Stimulated activated CD4-positive, alpha-beta T cell treated with anti-CD3 and anti-CD28 coated beads, Interleukin-1b, Interleukin-23, amount 100 ng/mL, for 1 hour (primary cell): Measurements from ENCODE around the gene ARHGEF25.
"Not testable (repeated sequence)": the region's sequence is repeated elsewhere in the genome, so short reads cannot be mapped to it uniquely, and the experiment has no call there.

ENCODE experiments used
- DNase-seq, 2 donors: peaks; one replicate each; pipeline ENCODE4 v3.0.0-alpha.2; 2020; ENCODE audit warnings: low read depth in 2 of 2

Gene ARHGEF25

DNA sequence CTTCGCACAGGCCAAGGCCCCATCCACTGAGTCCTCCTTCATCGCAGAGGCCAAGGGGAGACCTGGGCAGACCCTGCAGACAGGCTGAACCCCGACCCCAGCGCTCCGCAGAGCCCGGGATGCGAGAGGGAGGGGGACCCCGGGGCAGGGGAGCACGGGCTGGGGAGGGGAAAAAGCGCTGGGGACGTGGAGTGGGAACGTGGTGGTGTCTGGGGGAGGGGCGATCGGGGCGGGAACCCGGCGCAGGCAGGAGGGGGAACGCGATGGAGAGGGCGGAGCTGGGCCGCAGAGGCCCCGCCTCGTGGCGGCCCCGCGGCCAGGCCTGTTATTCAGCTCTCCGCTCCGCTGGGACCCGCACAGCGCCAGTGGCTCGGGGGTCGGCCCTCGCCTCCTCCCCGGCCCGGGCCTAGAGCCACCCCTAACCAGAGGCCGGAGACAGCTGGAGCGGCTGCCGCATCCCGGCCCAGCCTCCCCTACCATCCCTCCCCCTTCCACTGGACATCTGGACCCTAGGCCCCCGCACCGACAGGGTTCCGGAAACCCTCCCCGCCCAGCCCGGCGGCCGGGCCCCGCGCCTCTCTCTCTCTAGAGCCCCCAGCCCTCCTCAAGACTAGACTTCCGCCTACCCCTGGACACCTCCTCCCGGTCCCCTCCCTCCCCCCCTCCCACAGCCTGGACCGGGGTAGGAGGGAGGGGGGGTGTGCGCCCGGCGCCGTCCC lies at the start of gene ARHGEF25:
TSS of gene ARHGEF25 (plus strand) at position 328 of the 719 bp plus-strand sequence. CDS start 460 bp downstream, outside the sequence.
- DNase-seq, result no peak

GRCh38 chr12:57563358-57563757 lies 47.9 kb upstream of the ARHGEF25 start:
- no peak for DNase-seq

GRCh38 chr12:57564178-57564740 lies 47.0 kb upstream of the ARHGEF25 start:
- DNase-seq, result no peak

- DNase-seq, result no peak
Observed at GRCh38 chr12:57568838-57569237, 42.4 kb upstream of the ARHGEF25 start.

- no peak for DNase-seq
Observed at GRCh38 chr12:57569858-57570257, 41.4 kb upstream of the ARHGEF25 start.

DNA sequence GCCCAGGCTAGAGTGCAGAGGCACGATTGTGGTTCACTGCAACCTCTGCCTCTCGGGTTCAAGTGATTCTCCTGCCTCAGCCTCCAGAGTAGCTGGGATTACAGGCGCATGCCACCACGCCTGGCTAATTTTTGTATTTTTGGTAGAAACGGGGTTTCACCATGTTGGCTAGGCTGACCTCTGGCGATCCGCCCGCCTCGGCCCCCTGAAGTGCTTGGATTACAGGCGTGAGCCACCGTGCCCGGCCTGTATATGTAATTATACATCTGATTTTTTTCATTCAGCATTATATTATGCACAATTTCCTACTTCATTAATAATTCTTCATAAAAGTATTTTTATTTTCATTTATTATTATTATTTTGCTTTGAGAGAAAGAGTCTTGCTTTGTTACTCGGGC lies 40.8 kb upstream of the ARHGEF25 start:
- not testable (repeated sequence) for DNase-seq

- no peak for DNase-seq
Observed at GRCh38 chr12:57571926-57572762, 39.1 kb upstream of the ARHGEF25 start.

- DNase-seq, result no peak
Observed at GRCh38 chr12:57574795-57575194, 36.4 kb upstream of the ARHGEF25 start.

DNA sequence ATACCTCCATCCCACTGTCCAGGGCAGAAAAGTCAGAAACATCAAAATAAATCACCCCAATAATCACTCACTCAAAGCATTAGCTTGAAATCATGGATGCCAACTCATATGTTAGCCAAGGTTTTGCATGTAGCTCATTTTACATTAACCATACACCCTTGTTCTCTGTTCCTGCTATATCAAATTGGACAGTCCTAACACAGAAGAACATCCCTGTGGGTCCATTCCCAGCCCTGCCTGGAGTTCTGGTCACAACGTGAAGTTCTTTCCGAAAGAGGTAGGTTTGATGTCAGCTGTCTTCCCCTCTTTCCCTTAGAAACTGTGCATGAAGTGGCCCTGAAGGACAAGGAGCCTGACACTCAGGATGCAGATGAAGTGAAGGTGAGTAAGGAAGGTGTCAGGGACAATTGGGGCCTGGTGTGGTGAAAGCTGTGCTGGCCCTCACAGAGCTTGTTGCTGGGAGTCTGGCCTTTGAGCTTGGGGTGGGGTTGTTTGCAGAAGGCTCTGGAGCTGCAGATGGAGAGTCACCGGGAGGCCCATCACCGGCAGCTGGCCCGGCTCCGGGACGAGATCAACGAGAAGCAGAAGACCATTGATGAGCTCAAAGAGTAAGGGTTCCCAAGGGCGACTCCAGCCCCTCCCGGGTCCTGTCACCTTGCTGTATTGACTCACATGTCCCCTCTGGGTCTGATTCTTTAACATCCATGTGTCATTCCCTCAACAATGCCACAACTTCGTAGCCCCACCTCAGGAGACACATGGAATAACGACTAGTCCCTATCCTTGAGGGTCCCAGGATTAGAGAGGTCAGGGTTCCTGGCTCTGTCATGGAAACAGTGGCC lies 35.2 kb upstream of the ARHGEF25 start:
- DNase-seq, result no peak

GRCh38 chr12:57576613-57577160 lies 34.5 kb upstream of the ARHGEF25 start:
- no peak for DNase-seq

GRCh38 chr12:57577981-57578758 lies 33.1 kb upstream of the ARHGEF25 start:
- DNase-seq, result no peak

DNA sequence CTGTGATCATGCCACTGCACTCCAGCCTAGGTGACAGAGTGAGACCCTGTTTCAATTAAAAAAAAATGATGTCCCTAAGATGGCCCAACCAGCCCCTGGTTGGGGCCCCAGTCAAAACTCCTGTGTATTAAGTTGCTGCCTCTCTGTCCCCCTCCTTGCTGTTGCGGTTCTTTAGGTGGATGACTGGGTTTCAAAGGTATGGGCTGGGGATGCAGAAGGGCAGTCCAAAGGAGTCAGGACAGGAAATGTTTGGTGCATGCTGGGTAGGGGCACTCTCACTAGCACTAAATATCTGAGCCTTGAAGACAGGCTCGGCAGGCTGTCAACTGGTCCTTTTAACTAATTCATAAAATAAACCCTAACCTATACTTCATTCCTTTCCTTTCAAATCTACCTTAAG lies 32.2 kb upstream of the ARHGEF25 start:
- no peak for DNase-seq

GRCh38 chr12:57579677-57580465 lies 31.4 kb upstream of the ARHGEF25 start:
- DNase-seq, result no peak

DNA sequence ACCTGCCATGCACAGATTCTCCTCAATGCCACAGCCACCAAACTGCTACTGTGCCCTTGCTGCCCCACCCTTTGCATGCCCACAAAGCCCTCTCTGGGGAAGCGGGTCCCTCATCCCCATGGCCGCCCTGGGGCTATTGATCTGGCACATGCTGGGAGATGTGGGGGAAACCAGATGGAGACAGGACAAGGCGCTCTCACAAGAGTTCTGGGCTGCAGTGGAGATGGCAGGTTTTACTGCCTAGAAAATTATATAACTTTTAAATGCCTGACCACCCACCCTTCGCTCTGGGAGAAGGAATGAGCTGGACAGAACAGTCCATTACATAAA lies 30.8 kb upstream of the ARHGEF25 start:
- DNase-seq, result no peak

DNA sequence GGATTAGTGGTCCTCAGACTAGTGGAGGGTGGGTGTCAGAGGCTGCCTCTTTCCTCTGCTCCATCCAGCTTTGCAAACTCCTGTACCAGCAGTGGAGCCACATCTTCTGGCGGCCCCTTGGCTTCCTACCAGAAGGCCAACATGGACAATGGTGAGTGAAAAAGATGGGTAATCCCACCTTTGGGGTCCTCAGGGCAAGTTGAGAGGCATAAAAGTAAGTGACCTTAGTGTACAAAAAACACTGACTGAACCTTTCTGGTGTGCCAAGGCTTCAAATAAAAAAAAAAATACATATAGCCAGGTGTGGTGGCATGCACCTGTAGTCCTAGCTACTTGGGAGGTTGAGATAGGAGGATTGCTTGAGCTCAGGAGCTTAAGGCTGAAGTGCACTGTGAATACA lies 29.4 kb upstream of the ARHGEF25 start:
- no peak for DNase-seq

DNA sequence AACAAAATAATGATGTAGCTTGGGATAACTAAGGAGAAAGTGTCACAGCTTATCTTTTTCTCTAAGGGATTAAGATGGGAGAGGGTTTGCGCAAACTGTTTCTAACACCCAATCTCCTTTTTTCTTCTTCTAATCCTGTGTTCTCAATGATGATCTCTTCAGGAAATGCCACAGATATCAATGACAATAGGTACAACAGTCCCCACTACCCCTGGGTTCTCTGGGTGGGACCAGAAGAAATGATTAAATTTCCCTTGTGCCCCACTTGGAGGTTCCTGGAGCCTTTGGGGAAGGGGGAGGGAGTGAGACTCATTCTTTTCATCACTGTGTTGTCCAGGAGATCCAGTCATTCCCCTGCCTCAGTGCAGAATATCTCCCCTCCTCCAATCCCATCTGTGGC lies 28.8 kb upstream of the ARHGEF25 start:
- no peak for DNase-seq

DNA sequence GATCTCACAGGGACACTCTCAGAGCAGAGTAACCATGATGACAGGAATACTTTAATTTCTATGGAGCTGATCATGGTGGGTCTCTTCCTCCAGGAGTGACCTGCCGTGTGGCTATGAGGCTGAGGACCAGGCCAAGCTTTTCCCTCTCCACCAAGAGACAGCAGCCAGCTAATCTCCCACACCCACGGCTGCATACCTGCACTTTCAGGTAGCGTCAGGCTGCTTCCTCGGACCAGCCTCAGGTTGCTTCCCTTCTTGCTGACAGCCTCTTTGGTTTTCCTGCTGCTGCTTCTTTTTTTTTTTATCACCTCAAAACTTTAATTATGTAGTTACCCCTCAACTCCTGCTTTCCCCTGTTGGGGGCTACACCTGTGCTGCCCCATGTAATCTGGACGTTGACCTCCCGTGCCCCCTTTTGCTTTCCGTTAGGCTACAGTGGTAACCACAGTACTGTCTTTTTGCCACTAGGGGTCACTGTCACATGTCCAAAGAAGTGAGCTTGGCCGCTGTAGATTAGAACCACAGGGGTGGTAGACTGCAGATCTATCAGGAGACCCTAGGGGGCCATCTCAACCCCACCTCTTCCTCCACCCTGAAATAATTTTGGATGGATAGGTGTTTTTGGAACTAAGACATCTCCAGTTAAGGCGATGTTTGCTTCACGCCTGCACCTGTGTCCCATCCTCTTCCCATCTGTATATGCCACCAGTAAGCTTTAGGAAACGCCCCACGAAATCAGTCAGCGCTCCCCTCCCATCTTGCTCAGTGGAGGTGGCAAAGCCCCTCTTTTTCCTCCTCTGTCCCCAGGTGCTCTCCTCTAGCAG lies 28.0 kb upstream of the ARHGEF25 start:
- peak; percentile 26 to 33 for DNase-seq

- no peak for DNase-seq
Observed at GRCh38 chr12:57584050-57584449, 27.2 kb upstream of the ARHGEF25 start.

DNA sequence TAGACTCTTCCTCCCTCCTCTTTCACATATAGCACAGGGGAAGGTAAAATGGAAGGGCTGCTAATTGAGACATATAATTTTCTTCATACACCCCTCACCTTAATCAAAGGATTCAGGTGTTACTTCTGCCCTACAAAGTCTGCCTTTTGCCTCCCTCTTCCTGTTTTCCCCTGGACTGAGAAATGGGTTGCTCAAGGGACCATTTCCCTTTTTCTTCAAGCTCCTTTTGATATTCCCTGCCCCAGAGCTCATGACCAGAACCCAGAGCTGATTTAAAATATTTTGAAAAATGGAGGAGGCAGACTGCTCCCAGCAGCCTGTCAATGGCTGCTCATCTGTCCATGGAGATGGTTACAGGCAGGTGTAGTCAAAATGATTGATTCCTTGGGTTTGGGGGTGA lies 26.5 kb upstream of the ARHGEF25 start:
- DNase-seq, result no peak
